Spleen (tissue), 7 donors: ENCODE results near the gene PLA2G4B.

Experiments used
- CTCF ChIP-seq, 11 experiments: fragments of 200-600 bp in 7 of 11; fragments of 450-650 bp in 4 of 11; sonication (generic) in 4 of 11; IDR thresholded peaks in 8 of 11; conservative IDR thresholded peaks in 3 of 11; 1 replicate in 7 of 11; 2 replicates in 4 of 11; pipeline versions ENCODE4 v1.4.0 to v1.8.0; 2016 to 2021; ENCODE audit warnings: antibody characterized with exemption in 11 of 11, inconsistent platforms in 4 of 11, mild to moderate bottlenecking in 1 of 11
- POLR2A ChIP-seq, 3 donors: fragments of 450-650 bp; IDR thresholded peaks; one replicate each; pipeline ENCODE4 v1.5.1; 2017; ENCODE audit warnings: antibody characterized with exemption in 3 of 3, mild to moderate bottlenecking in 1 of 3
- POLR2AphosphoS5 ChIP-seq, 3 donors: sonication (generic); formaldehyde crosslinking; IDR thresholded peaks; one replicate each; pipeline ENCODE4 v1.5.1; 2017; ENCODE audit warnings: antibody characterized with exemption in 3 of 3
- donor health status: DM: no; HTN: no; CAD: no; lungs with moderate emphysema.
- donor health status: DM: no; HTN: no; CAD: no.
- donor health status: DM: no; HTN: no; CAD: no.

- no peak for TF ChIP-seq CTCF (IDR thresholded peaks at IDR 0.05 in 8 of 11, conservative IDR thresholded peaks at IDR 0.05 in 3 of 11)
- TF ChIP-seq POLR2AphosphoS5 (IDR thresholded peaks at IDR 0.05) = no peak
- TF ChIP-seq POLR2A (IDR thresholded peaks at IDR 0.05) = no peak
Observed at GRCh38 chr15:41839781-41840491, 1.3 kb downstream of the PLA2G4B start.
